Neural progenitor cell (in vitro differentiated cells): ENCODE data around the gene PHF24. TPM values are rescaled to one million over a fixed set of nuclear protein-coding genes. Genes with fewer than 3 reads are reported as not detected.
A peak's percentile ranks its signal among the peaks of the same experiment; 100 is the strongest.

Experiments
- DNase-seq: peaks from one replicate; pipeline ENCODE4 v3.0.0-alpha.2; 2016; ENCODE audit warnings: low spot score
- H2AFZ ChIP-seq: fragments of 200-600 bp; sonication (generic); replicated peaks from 2 replicates; pipeline ENCODE4 v1.6.1; 2016; ENCODE audit warnings: antibody characterized with exemption
- H3F3A ChIP-seq: fragments of 200-600 bp; sonication (generic); 2 replicates; pipeline ENCODE4 v1.6.1; 2016; ENCODE audit warnings: antibody characterized with exemption, low read depth
- H3K27ac ChIP-seq: fragments of 200-600 bp; sonication (generic); 2 replicates; pipeline ENCODE4 v1.5.1; 2016; ENCODE audit warnings: mild to moderate bottlenecking
- H3K27me3 ChIP-seq: fragments of 200-600 bp; sonication (generic); 2 replicates; pipeline ENCODE4 v1.6.1; 2016; ENCODE audit warnings: mild to moderate bottlenecking, moderate library complexity
- H3K36me3 ChIP-seq: fragments of 200-600 bp; sonication (generic); 2 replicates; pipeline ENCODE4 v1.5.1; 2016
- H3K4me1 ChIP-seq: fragments of 200-600 bp; sonication (generic); 2 replicates; pipeline ENCODE4 v1.6.1; 2016; ENCODE audit warnings: mixed run types
- H3K4me2 ChIP-seq: fragments of 200-600 bp; sonication (generic); 2 replicates; pipeline ENCODE4 v1.6.1; 2016
- H3K4me3 ChIP-seq: fragments of 200-600 bp; sonication (generic); 2 replicates; pipeline ENCODE4 v1.5.1; 2016
- H3K79me2 ChIP-seq: fragments of 200-600 bp; sonication (generic); 2 replicates; pipeline ENCODE4 v1.6.1; 2016; ENCODE audit warnings: low read depth
- H3K9ac ChIP-seq: fragments of 200-600 bp; sonication (generic); 2 replicates; pipeline ENCODE4 v1.6.1; 2016
- H3K9me3 ChIP-seq: fragments of 200-600 bp; sonication (generic); 2 replicates; pipeline ENCODE4 v1.5.1; 2016; ENCODE audit warnings: low read depth
- H4K20me1 ChIP-seq: fragments of 200-600 bp; sonication (generic); 2 replicates; pipeline ENCODE4 v1.6.1; 2016; ENCODE audit warnings: low read depth
- H3K27ac Mint-ChIP-seq: 3 replicates; pipeline ENCODE4 v1.8.0; 2021; ENCODE audit warnings: mixed read lengths
- H3K27me3 Mint-ChIP-seq: 2 replicates; pipeline ENCODE4 v1.8.0; 2022; ENCODE audit warnings: low read depth, mild to moderate bottlenecking, inconsistent platforms, moderate library complexity, mixed read lengths; ENCODE audit not compliant: insufficient read depth
- H3K36me3 Mint-ChIP-seq: 3 replicates; pipeline ENCODE4 v1.8.0; 2021; ENCODE audit warnings: mixed read lengths
- H3K4me1 Mint-ChIP-seq: 3 replicates; pipeline ENCODE4 v1.8.0; 2021; ENCODE audit warnings: mixed read lengths
- H3K4me3 Mint-ChIP-seq: 3 replicates; pipeline ENCODE4 v1.8.0; 2021; ENCODE audit warnings: mild to moderate bottlenecking, moderate library complexity, mixed read lengths
- H3K9me3 Mint-ChIP-seq: 3 replicates; pipeline ENCODE4 v1.8.0; 2020; ENCODE audit warnings: mixed read lengths
- EZH2 ChIP-seq: fragments of 200-600 bp; sonication (generic); IDR thresholded peaks from 2 replicates; pipeline ENCODE4 v1.6.1; 2017; ENCODE audit warnings: antibody characterized with exemption, mild to moderate bottlenecking, moderate library complexity
- EZH2phosphoT487 ChIP-seq: fragments of 200-600 bp; sonication (generic); IDR thresholded peaks from 2 replicates; pipeline ENCODE4 v1.6.1; 2017; ENCODE audit warnings: antibody characterized with exemption
- total RNA-seq: library from RNA; depleted of rRNA; stranded (reverse); fragments of >200 nt; gene quantifications from 2 replicates; pipeline ENCODE4 v1.2.3, GENCODE V29; 2015; ENCODE audit warnings: low replicate concordance
- TF ChIP-seq, protein P1 (sequence below): fragments of 200-600 bp; sonication (generic); IDR thresholded peaks from 2 replicates; pipeline ENCODE4 v1.5.1; 2017; ENCODE audit warnings: antibody characterized with exemption, mild to moderate bottlenecking

PHF24 gene
- total RNA-seq, 1 donor from 2014 or later = 1.8 TPM

DNA sequence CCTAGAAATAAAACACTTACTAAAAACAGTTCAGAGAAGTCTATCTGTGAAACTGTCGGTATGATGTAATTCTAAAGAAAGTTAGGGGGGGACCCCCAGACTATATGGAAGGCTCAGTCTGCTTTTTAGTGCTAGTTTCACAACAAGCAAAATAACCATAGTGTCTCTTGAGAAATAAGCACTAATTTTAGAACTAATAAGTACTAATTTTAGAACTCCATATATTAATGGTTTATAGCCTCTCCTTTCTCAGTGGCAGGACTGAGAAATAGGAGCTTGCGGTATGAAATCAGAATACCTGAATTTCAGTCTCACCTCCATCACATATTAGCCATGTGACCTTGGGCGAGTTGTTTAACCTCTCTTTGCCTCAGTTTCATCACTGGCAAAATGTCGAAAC is 1.4 kb upstream of the PHF24 start:
- H3K27ac Mint-ChIP-seq = no peak overlapping the region
- Histone ChIP-seq H3K79me2 (no peaks in the 10 kb centered on the region), H3K9ac (no peak overlapping the region), H3K4me3 (no peak overlapping the region), H3K9me3 (no peaks in the 10 kb centered on the region), H3F3A (peaks cover 15% of the 10 kb centered on the region), H2AFZ (no peak overlapping the region), H3K27me3 (peaks cover 60% of the 10 kb centered on the region), H3K4me2 (no peak overlapping the region), H3K4me1 (peaks cover 32% of the 10 kb centered on the region), H3K36me3 (no peaks in the 10 kb centered on the region), H4K20me1 (no peaks in the 10 kb centered on the region), H3K27ac (no peak overlapping the region)
- H3K9me3 Mint-ChIP-seq = no peaks in the 10 kb centered on the region
- DNase-seq = no peak
- H3K36me3 Mint-ChIP-seq = no peaks in the 10 kb centered on the region
- H3K4me1 Mint-ChIP-seq = peaks cover 29% of the 10 kb centered on the region
- TF ChIP-seq EZH2 (no peak), EZH2phosphoT487 (no peak)
- TF ChIP-seq, protein P1, sequence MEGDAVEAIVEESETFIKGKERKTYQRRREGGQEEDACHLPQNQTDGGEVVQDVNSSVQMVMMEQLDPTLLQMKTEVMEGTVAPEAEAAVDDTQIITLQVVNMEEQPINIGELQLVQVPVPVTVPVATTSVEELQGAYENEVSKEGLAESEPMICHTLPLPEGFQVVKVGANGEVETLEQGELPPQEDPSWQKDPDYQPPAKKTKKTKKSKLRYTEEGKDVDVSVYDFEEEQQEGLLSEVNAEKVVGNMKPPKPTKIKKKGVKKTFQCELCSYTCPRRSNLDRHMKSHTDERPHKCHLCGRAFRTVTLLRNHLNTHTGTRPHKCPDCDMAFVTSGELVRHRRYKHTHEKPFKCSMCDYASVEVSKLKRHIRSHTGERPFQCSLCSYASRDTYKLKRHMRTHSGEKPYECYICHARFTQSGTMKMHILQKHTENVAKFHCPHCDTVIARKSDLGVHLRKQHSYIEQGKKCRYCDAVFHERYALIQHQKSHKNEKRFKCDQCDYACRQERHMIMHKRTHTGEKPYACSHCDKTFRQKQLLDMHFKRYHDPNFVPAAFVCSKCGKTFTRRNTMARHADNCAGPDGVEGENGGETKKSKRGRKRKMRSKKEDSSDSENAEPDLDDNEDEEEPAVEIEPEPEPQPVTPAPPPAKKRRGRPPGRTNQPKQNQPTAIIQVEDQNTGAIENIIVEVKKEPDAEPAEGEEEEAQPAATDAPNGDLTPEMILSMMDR = no peak
- peaks cover 27% of the 10 kb centered on the region for H3K27me3 Mint-ChIP-seq
- H3K4me3 Mint-ChIP-seq = peak overlapping the region; percentile 87

- Histone ChIP-seq H3K9me3 (no peaks in the 10 kb centered on the region), H3K4me1 (peaks cover 48% of the 10 kb centered on the region), H3K36me3 (no peaks in the 10 kb centered on the region), H3K4me3 (peak overlapping the region; percentile 56), H3K9ac (no peak overlapping the region), H2AFZ (no peak overlapping the region), H4K20me1 (no peaks in the 10 kb centered on the region), H3F3A (peaks cover 23% of the 10 kb centered on the region), H3K27ac (no peak overlapping the region), H3K4me2 (peak overlapping the region; percentile 84), H3K79me2 (no peaks in the 10 kb centered on the region), H3K27me3 (peaks cover 53% of the 10 kb centered on the region)
- no peak for DNase-seq
- peaks cover 29% of the 10 kb centered on the region for H3K27me3 Mint-ChIP-seq
- TF ChIP-seq EZH2phosphoT487 = no peak
- TF ChIP-seq, protein P1 = no peak
- peak; percentile 5 for TF ChIP-seq EZH2
- H3K4me3 Mint-ChIP-seq = peak overlapping the region; percentile 68
- peaks cover 44% of the 10 kb centered on the region for H3K4me1 Mint-ChIP-seq
- no peaks in the 10 kb centered on the region for H3K9me3 Mint-ChIP-seq
- H3K36me3 Mint-ChIP-seq = no peaks in the 10 kb centered on the region
- H3K27ac Mint-ChIP-seq = no peak overlapping the region
These were observed 412 bp downstream of the PHF24 start for GRCh38 chr9:34958411-34958982.

- TF ChIP-seq EZH2 (no peak), EZH2phosphoT487 (no peak)
- TF ChIP-seq, protein P1 = no peak
- H3K79me2 ChIP-seq = no peaks in the 10 kb centered on the region
- Mint-ChIP-seq H3K27me3 (peaks cover 29% of the 10 kb centered on the region), H3K4me3 (peak overlapping the region; percentile 28), H3K4me1 (peaks cover 36% of the 10 kb centered on the region), H3K36me3 (no peaks in the 10 kb centered on the region), H3K9me3 (no peaks in the 10 kb centered on the region), H3K27ac (no peak overlapping the region)
- no peaks in the 10 kb centered on the region for H3K36me3 ChIP-seq
- peaks cover 42% of the 10 kb centered on the region for H3K4me1 ChIP-seq
- peaks cover 19% of the 10 kb centered on the region for H3F3A ChIP-seq
- no peak overlapping the region for H3K4me3 ChIP-seq
- H3K9me3 ChIP-seq = no peaks in the 10 kb centered on the region
- no peak for DNase-seq
- H3K27ac ChIP-seq = no peak overlapping the region
- peaks cover 53% of the 10 kb centered on the region for H3K27me3 ChIP-seq
- no peak overlapping the region for H3K9ac ChIP-seq
- no peak overlapping the region for H2AFZ ChIP-seq
- H3K4me2 ChIP-seq = no peak overlapping the region
- H4K20me1 ChIP-seq = no peaks in the 10 kb centered on the region
These were observed 1.4 kb downstream of the PHF24 start for GRCh38 chr9:34959461-34959860.
